AG04450 (cell line): ENCODE data around the gene HSP90AA1. TPM values are rescaled to one million over a fixed set of nuclear protein-coding genes. Genes with fewer than 3 reads are reported as not detected.

ENCODE experiments used
- CTCF ChIA-PET: fragments of 300-600, 350-600 bp; formaldehyde crosslinking; extraction: SDS; loops from one replicate; lab custom pipeline; 2022; ENCODE audit warnings: antibody characterized with exemption, inconsistent platforms; lab: Charles Lee
- POLR2A ChIA-PET: fragments of 350-600 bp; formaldehyde crosslinking; extraction: SDS; loops from one replicate; lab custom pipeline; 2021; ENCODE audit warnings: antibody characterized with exemption, inconsistent platforms; lab: Yijun Ruan, JAX
- DNase-seq: peaks from one replicate; pipeline ENCODE4 v3.0.0-alpha.2; 2011; ENCODE audit warnings: low read depth, low spot score
- H3K27ac ChIP-seq: one replicate; pipeline ENCODE4 v1.5.1; 2012; ENCODE audit warnings: low read depth, low read length, control low read depth
- H3K27me3 ChIP-seq: one replicate; pipeline ENCODE4 v1.6.0; 2012; ENCODE audit warnings: low read length; ENCODE audit not compliant: control insufficient read depth, insufficient read depth
- H3K4me3 ChIP-seq: 2 replicates; pipeline ENCODE4 v1.5.1; 2011; ENCODE audit warnings: mild to moderate bottlenecking, low read depth, low read length, control low read depth
- H3K9me3 ChIP-seq: 2 replicates; pipeline ENCODE4 v1.5.1; 2012; ENCODE audit warnings: low read length; ENCODE audit not compliant: control insufficient read depth, insufficient read depth
- CTCF ChIP-seq: IDR thresholded peaks from 2 replicates; pipeline ENCODE4 v1.5.1; 2011; ENCODE audit warnings: low read depth, low read length, control low read depth, inconsistent platforms
- polyA plus RNA-seq: library from polyadenylated mRNA; depleted of rRNA; stranded (reverse); fragments of >200 nt; gene quantifications from 2 replicates; pipeline ENCODE4 v1.2.3, GENCODE V29; 2011

Gene HSP90AA1
- polyA plus RNA-seq, 1 experiment: 822 TPM

- CTCF ChIA-PET: interaction anchor here (0.5 to 1.1 kb wide), 2 partner anchors 22 to 89 kb away, joined by 3 read pairs; no protein-coding TSS in a partner anchor
- Histone ChIP-seq H3K9me3 (peaks cover 3% of the 10 kb centered on the region; the same call in 1 of the 2 replicates), H3K27me3 (no peaks in the 10 kb centered on the region), H3K4me3 (no peak overlapping the region), H3K27ac (no peak overlapping the region)
- no peak for TF ChIP-seq CTCF
- POLR2A ChIA-PET: interaction anchor here (0.7 to 1.5 kb wide), 3 partner anchors 20 to 77 kb away, joined by 3 to 5 read pairs (median 4); no protein-coding TSS in a partner anchor
- DNase-seq: no peak
Measured at GRCh38 chr14:102050625-102051024, 36.2 kb downstream of the HSP90AA1 start.

- CTCF ChIA-PET: no interaction called here
- no peak for TF ChIP-seq CTCF
- no peak overlapping the region for H3K4me3 ChIP-seq
- peaks cover 3% of the 10 kb centered on the region; the same call in 1 of the 2 replicates for H3K9me3 ChIP-seq
- DNase-seq: no peak
- H3K27me3 ChIP-seq: no peaks in the 10 kb centered on the region
- POLR2A ChIA-PET: interaction anchor here (1.4 to 1.5 kb wide), 2 partner anchors 20 to 36 kb away, joined by 5 to 6 read pairs; no protein-coding TSS in a partner anchor
- peak overlapping the region; percentile 39 for H3K27ac ChIP-seq
Measured at GRCh38 chr14:102050026-102050405, 36.8 kb downstream of the HSP90AA1 start.

GRCh38 chr14:102049258-102050025 is 37.4 kb downstream of the HSP90AA1 start:
- ChIA-PET POLR2A (interaction anchor here (0.6 to 1.4 kb wide), 2 partner anchors 27 to 37 kb away, joined by 3 to 6 read pairs; no protein-coding TSS in a partner anchor), CTCF (interaction anchor here (1.2 kb wide), 1 partner anchor 48 kb away, joined by 3 read pairs; no protein-coding TSS in a partner anchor)
- peaks cover 3% of the 10 kb centered on the region; the same call in 1 of the 2 replicates for H3K9me3 ChIP-seq
- peak overlapping the region; percentile 21 for H3K27ac ChIP-seq
- no peak for DNase-seq
- no peak for TF ChIP-seq CTCF
- H3K4me3 ChIP-seq: no peak overlapping the region
- no peaks in the 10 kb centered on the region for H3K27me3 ChIP-seq

GRCh38 chr14:102047808-102048540 is 38.9 kb downstream of the HSP90AA1 start:
- CTCF ChIA-PET: no interaction called here
- Histone ChIP-seq H3K27me3 (no peaks in the 10 kb centered on the region), H3K27ac (no peak overlapping the region), H3K4me3 (no peak overlapping the region), H3K9me3 (peaks cover 3% of the 10 kb centered on the region; the same call in 1 of the 2 replicates)
- DNase-seq: no peak
- POLR2A ChIA-PET: no interaction called here
- no peak for TF ChIP-seq CTCF
